CD1c-positive myeloid dendritic cell (primary cell): ENCODE results near the gene GALP.
"Not testable (repeated sequence)": the region's sequence is repeated elsewhere in the genome, so short reads cannot be mapped to it uniquely, and the experiment has no call there.

Experiments
- DNase-seq: peaks from one replicate; pipeline ENCODE4 v3.0.0-alpha.2; 2016; ENCODE audit errors: extremely low spot score

Gene GALP

DNA sequence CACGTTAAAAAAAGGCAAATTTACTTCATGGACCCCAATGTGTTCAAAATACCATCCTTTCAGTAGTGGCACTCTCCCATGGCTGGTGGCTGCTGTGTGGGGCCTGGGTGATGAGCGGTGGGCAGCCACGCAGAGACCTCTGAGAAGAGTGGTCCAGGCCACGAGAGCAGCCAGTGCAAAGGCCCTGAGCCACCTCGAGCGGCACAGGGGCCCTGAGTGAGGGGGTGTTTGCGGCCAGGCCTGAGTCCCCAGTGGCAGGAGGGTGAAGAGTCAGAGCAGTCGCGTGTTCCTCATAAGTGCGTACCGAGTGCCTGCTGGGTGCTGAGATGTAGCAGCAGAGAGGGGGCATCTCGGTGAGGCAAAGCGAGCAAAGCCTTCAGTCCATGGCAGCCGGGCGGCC is 27.7 kb upstream of the GALP start:
- DNase-seq, result no peak

DNA sequence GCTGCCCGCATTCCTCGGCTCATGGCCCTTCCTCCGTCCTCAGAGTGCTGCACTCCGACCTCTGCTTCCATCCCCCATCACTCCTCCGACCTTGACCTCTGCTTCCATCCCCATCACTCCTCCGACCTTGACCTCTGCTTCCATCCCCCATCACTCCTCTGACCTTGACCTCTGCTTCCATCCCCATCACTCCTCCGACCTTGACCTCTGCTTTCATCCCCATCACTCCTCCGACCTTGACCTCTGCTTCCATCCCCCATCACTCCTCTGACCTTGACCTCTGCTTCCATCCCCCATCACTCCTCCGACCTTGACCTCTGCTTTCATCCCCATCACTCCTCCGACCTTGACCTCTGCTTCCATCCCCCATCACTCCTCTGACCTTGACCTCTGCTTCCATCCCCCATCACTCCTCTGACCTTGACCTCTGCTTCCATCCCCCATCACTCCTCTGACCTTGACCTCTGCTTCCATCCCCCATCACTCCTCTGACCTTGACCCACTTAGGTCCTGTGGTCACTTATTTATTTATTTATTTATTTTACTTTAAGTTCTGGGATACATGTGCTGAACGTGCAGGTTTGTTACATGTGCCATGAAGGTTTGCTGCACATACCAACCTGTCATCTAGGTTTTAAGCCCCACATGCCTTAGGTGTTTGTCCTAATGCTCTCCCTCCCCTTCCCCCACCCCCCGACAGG is 26.7 kb upstream of the GALP start:
- DNase-seq, result not testable (repeated sequence)

DNA sequence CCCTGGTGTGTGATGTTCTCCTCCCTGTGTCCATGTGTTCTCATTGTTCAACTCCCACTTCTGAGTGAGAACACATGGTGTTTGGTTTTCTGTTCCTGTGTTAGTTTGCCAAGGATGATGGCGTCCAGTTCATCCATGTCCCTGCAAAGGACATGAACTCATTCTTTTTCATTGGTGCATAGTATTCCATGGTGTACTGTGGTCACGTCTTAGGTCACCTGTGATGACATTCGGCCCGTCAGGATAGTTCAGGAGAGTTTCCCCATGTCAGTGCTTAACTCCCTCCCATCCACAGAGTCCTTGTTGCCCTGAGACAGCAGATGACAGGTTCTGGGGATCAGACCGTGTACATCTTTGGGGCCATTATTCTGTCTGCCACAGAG is 26.2 kb upstream of the GALP start:
- no peak for DNase-seq

DNA sequence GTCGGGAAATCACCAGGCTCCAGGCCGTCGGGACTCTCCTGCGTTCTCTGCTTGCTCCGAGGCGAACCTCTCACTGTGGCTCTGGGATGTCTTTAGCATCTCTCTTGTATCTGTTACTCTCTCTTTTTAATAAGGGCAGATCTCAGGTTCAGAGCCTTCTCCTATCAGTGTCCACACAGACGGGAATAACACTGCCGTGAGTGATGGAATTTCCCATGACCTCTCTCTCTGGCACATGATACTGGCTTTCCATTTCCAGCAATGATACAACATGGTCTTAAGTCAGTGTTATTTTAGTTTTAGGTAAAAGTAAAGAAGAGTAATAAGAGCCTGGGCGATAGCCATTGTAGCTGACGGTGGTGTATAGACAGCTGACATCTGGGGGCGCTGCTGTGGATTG is 25.4 kb upstream of the GALP start:
- no peak for DNase-seq

DNA sequence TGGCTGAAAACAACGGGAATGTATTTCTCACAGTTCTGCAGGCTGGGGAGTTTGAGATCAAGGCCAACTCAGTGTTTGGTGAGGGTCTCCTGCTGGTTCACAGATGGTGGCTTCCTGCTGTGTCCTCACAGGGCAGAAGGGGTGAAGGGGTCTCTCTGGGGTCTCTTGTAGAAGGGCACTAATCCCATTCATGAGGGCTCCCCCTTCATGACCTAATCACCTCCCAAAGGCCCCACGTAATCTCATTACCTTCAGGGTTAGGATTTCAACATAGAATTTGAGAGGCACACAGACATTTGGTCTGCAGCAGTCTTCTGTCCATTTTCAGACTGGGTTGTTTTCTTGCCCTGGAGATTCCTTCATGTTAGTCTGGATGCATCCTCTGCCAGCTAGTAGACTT is 23.2 kb upstream of the GALP start:
- DNase-seq, result no peak

DNA sequence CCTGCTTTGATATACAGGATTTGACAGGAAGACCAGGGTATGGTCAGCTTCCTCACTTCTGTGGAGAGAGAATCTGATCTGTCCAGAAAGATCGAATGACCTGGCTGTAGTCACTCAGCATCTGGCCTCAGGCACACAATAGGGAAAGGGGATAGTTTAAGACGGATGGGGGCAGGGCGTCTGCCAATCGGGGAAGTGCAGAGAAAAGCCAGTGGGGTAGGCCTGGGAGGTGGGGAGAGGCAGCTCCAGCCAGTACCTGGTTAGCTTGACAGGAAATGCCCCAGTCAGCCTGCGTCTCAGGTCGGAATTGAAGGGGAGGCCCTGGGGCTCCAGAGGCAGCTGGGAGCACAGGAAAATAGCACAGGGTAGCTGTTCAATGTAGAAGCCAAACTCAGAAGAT is 22.3 kb upstream of the GALP start:
- DNase-seq, result no peak

DNA sequence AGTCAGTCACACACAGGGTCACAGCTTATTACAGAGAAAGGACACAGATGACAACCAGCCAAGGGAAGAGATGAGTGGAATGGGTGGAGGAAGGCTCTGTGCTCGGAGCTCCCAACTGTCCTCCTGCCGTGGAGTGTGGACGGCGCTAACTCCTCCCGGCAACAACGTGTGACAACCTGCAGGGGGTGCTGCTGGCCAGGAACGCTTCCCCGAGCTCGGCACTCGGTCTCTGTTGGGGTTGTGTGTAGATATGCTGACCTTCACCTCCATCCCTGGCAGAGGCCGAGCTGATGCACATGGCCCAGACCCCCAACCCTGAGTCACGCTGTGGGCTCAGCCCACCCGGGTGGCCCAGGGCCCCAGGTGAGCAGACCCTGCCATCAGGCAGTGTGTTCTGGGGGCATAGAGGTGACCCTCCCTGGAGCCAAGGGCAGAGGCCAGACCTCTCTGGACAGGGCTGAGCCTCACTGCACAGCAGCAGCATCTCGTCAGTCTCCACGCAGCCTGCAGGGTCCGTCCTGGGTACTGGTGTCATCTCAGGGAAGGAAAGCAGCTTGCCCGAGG is 20.6 kb upstream of the GALP start:
- no peak for DNase-seq

DNA sequence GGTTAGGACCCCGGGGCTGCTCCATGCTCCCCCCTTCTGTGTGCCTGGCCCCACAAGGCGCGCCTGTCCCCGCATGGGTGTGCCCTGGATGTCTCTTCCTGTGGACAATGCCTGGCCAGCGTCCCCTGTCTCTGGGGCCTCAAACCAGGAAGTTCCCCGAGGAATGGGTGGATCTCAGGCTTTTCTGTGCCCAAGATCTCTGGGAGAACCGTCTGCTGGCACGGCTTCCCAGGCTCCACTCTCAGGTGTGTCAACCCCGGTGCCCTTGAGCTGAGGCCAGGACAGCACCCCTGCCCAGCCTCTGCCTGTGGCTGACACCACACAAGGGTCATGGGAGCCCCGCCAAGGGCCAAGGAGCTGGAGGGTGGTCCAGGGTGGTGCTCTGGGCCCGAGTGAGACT is 19.0 kb upstream of the GALP start:
- no peak for DNase-seq

DNA sequence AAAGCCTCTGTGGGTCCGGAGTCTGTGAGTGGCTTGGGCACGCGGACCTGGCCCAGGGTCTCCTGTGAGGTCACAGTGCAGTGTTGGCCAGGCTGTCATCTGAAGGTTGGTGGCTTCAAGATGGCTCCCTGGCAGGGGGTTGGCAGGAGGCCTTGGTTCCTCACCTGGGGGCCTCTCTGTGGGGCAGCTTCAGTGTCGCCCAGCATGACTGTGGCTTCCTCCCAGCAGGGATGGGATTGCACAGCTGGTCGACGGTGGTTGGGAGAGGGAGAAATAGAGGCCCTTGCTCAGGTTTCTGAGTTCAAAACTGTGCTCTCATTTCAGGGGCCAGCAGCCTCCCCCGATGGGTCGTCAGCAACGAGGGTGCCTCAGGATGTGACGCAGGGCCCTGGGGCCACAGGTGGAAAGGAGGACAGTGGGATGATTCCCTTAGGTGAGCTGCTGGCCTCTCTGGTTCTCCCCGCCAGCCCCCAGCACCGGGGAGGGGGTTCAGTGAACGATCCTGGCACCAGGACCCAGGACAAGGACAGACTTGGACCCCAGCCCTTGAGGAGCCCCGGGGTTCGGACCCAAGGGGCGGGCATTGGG is 17.5 kb upstream of the GALP start:
- DNase-seq, result no peak

DNA sequence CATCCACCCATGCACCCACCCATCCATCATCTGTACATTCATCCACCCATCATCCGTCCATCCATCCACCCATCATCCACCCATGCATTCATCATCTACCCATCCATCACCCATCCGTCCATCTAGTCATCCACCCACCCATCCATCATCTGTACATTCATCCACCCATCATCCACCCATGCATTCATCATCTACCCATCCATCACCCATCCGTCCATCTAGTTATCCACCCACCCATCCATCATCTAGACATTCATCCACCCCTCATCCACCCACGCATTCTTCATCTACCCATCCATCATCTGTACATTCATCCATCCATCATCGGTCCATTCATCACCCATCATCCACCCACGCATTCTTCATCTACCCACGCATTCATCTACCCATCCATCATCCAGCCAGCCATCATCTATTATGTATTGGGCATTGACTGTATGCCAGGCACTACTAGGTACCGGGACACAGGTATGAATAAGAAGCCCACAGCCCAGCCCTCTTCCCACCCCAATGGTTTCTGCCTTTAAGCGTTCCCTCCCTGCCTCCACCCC is 16.7 kb upstream of the GALP start:
- DNase-seq, result no peak

DNA sequence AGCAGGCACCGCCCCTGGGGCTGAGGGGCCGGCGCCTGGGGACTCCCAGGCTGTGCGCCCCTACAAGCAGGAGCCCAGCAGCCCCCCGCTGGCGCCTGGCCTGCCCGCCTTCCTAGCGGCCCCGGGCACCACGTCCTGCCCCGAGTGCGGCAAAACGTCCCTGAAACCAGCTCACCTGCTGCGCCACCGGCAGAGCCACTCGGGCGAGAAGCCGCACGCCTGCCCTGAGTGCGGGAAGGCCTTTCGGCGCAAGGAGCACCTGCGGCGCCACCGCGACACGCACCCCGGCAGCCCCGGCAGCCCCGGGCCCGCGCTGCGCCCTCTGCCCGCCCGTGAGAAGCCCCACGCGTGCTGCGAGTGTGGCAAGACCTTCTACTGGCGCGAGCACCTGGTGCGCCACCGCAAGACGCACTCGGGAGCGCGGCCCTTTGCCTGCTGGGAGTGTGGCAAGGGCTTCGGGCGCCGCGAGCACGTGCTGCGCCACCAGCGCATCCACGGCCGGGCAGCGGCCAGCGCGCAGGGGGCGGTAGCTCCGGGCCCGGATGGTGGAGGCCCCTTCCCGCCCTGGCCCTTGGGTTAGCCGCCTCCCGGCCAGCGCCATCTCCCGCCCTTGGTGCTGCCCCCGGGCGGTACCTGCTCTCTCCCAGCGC is 16.1 kb upstream of the GALP start:
- no peak for DNase-seq

DNA sequence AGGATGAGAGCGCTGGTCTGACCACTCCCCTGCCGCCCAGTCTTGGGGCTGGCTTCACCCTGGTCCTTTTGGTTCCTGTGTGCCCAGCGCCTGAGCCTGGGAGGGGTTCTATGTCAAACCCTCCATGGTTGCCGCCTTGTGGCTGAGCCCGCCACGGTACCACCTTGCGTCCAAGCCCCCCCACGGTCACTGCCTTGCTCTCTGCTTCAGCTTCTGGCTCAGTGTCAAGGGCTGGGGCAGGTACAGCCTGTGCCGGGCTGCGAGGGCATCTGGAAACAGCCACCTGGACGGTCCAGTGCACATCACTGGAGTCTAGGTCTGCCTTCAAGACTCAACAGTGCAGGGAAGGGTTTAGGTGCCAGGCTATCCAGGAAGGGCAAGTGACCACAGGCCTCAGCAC is 14.3 kb upstream of the GALP start:
- no peak for DNase-seq

DNA sequence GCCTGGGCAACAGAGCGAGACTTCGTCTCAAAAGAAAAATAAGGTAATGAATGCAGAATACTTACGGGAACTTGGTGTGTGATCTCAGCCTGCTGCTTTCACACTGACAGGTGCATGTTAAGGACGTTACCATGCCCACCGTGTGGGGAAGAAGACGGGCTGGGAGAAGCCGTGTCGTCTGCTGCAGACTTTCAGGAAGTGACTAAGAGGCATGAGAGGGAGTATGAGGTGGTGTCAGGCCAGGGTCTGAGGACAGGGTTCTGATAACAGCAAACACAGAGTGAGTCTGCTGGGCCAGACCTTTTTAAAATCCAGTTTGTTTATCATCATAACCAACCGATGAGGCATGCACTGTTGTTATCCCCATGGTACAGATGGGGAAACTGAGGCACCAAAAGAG is 13.6 kb upstream of the GALP start:
- no peak for DNase-seq

DNA sequence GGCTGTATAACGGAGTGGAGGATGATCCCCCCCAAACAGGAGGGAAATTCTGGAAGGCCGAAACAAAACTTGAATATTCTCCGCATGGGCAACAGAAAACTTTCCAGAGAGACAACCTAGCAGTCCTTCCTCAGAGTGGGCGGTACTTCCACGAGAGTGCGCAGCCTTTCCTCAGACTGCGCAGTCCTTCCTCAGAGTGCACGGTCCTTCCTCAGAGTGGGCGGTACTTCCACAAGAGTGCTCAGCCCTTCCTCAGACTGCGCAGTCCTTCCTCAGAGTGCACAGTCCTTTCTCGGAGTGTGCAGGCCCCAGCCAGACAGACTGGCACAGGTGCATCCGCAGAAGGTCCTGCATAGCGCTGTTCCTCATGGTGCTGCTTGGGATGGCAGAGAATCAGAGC is 12.7 kb upstream of the GALP start:
- no peak for DNase-seq

DNA sequence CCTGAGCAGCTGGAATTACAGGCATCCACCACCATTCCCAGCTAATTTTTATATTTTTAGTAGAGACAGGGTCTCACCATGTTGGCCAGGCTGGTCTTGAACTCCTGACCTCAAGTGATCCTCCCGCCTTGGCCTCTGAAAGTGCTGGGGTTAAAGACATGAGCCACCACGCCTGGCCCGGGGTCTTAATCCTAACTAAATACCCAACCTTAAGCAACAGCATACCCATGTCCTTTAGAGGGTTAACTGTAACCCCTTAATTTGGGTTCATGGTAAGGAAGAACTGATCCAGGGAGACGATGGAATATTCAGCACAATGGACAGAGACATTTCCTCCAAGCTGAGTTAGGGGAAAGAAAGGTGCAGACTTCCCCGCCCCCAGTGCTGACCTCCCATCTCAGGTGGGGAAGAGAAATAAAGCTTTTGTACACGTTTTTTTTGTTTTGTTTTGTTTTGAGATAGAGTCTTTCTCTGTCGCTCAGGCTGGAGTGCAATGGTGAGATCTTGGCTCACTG is 8.7 kb upstream of the GALP start:
- no peak for DNase-seq

DNA sequence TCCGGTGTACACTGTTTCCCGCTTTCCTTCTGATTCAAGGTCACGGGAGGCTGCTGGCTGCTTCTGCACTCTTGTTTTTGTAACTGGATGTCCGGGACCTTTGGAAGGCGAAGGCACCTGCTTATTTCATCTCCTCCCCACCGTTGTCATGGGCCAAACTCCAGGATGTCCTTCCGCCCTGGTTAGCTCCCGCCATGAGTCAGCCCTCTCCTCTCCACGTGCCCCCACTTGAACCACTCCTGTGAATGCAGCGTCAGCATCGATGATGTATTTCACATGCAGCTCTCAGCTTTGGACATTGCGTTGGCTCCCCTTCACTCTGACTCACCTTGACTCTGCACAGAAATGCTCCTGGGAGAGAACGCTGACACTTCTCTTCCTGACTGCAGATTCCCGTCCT is 5.5 kb upstream of the GALP start:
- DNase-seq, result no peak

DNA sequence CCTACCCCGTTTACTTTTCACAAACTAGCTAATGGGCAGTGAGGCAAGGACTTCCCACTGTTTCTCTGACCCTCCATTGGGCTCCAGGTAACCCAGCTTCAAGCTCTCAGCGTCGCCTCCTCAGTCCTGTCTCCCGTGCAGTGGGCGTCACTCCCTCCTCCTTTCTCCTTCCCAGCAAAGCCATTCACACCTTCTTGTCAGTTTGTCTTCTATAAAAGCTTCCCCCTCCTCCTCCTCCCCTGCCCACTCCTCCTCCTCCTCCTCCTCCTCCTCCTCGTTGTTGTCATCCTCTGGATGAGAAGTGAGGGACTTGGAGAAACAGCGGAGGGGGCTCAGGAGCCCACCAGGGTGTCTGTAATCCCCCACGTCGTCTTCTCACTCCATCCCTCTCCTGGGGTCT is 1.7 kb upstream of the GALP start:
- no peak for DNase-seq

DNA sequence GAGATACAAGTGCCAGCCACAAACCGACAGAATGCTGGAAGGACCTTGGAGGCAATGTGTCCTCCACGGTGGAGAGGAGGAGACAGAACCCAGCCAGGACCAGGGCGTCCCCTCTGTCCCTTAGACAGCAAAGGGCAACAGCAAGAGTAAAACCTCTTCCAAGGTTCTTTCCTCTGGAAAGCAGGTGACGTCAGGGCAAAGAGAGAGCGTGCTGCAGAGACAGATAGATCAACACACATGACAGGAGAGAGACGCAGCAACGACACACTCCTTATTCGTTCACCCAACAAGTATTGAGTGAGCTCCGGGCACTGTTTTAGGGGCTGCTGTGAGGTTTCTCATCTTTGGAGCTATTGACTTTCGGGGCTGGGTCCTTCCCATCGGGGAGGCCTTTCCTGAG is 1.3 kb upstream of the GALP start:
- DNase-seq, result no peak

DNA sequence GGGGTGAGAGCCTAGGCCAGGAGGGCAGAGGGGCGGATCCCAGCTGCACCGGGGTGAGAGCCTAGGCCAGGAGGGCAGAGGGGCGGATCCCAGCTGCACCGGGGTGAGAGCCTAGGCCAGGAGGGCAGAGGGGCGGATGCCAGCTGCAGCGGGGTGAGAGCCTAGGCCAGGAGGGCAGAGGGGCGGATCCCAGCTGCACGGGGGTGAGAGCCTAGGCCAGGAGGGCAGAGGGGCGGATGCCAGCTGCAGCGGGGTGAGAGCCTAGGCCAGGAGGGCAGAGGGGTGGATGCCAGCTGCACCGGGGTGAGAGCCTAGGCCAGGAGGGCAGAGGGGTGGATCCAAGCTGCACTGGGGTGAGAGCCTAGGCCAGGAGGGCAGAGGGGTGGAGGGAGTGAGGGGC is 502 bp downstream of the GALP start:
- DNase-seq, result not testable (repeated sequence)

DNA sequence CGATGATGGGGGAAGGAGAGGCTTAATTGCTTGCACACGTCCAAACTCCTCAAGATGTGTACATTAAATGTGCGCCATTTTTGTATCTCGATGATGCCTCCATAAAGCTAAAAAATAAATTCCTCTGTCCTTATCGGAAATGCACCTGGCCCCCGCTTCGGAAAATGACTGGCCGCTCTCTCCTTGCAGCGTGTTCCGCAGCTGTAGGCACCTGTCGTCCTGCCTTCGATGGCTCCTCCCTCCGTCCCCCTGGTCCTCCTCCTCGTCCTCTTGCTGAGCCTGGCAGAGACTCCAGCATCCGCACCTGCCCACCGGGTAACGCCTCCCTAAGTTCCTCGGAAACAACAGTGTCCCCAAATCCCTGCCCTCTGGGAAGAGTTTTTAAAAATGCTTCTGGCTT is 1.1 kb downstream of the GALP start:
- no peak for DNase-seq

DNA sequence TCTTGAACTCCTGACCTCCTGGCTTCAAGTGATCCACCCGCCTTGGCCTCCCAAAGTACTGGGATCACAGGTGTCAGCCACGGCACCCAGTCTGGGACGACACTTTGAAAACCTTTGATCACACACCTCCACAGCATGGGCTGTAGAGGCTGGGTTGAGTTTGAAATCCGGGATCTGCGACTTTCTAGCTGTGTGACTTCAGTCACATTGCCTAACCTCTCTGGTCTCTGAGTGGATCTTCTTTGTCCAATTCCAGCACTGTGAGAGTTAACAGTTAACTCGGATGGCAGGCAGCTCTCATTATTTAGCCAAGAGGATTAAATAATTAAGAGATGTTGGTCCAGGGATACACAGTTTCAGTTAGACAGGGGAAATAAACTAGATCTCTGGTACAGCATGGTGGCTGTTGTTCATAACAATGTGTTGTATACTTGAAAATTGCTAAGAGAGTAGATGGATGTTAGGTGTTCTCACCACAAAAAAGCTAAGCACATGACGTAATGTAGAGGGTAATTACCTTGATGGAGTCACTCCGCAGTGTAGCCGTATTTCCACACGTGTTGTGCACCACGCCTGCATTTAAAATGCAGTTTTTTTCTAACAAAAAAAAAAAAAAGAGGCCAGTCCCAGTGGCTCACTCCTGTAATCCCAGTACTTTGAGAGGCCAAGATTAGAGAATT is 1.9 kb downstream of the GALP start:
- DNase-seq, result no peak

DNA sequence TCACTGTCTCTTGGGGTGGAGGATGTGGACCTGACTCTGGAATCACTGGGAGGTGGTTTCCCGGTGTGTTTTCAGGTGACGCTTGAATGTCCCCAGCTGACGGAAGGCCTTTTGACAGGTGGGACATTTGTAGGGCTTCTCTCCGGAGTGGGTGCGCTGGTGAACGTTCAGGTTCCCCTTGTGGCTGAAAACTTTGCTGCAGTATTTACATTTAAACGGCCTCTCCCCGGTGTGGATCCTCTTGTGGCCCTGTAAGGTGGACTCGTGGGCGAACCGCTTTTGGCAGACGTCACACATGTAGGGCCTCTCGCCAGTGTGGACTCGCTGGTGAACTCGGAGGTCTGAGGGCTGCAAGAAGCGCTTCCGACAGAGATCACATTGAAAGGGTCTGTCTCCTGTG is 14.0 kb downstream of the GALP start:
- DNase-seq, result no peak
